NCI-H146 treated with DMSO at 0.1 percent for 48 hours (cell line): ENCODE data around the gene HMMR.
A peak's percentile ranks its signal among the peaks of the same experiment; 100 is the strongest.

Experiments used
- DNase-seq: peaks from one replicate; lab custom pipeline; 2025; ENCODE audit not compliant: unreplicated experiment; lab: John Stamatoyannopoulos, UW

Gene HMMR

GRCh38 chr5:163456840-163457239, 3.6 kb upstream of the HMMR start:
- no peak for DNase-seq

GRCh38 chr5:163458778-163459385, 1.6 kb upstream of the HMMR start:
- DNase-seq, result no peak

GRCh38 chr5:163459462-163459818, 992 bp upstream of the HMMR start:
- DNase-seq, result peak; percentile 52

- DNase-seq, result peak; percentile 89
Observed at GRCh38 chr5:163459819-163460561, 442 bp upstream of the HMMR start, which contains the start of gene NUDCD2. Gene NUDCD2 (minus strand): TSS chr5:163460102. CDS start chr5:163460050, 52 bp downstream.

GRCh38 chr5:163463063-163463435, 2.6 kb downstream of the HMMR start:
- DNase-seq, result no peak

GRCh38 chr5:163467682-163468081, 7.2 kb downstream of the HMMR start:
- no peak for DNase-seq

GRCh38 chr5:163473635-163474243, 13.3 kb downstream of the HMMR start:
- DNase-seq, result no peak

- DNase-seq, result no peak
Observed at GRCh38 chr5:163475411-163475810, 15.0 kb downstream of the HMMR start.

GRCh38 chr5:163478126-163478981, 17.9 kb downstream of the HMMR start:
- no peak for DNase-seq

GRCh38 chr5:163478982-163479271, 18.5 kb downstream of the HMMR start:
- no peak for DNase-seq

- no peak for DNase-seq
Observed at GRCh38 chr5:163489055-163489744, 28.8 kb downstream of the HMMR start.

GRCh38 chr5:163489745-163490075, 29.3 kb downstream of the HMMR start:
- DNase-seq, result no peak

GRCh38 chr5:163496286-163496685, 35.9 kb downstream of the HMMR start:
- no peak for DNase-seq

GRCh38 chr5:163497315-163497714, 36.9 kb downstream of the HMMR start:
- DNase-seq, result no peak

- DNase-seq, result no peak
Observed at GRCh38 chr5:163498886-163499285, 38.5 kb downstream of the HMMR start.

- no peak for DNase-seq
Observed at GRCh38 chr5:163502521-163502920, 42.1 kb downstream of the HMMR start.

- DNase-seq, result peak; percentile 2
Observed at GRCh38 chr5:163503106-163504078, 43.0 kb downstream of the HMMR start.

- peak; percentile 1 for DNase-seq
Observed at GRCh38 chr5:163504079-163504931, 43.9 kb downstream of the HMMR start.

- no peak for DNase-seq
Observed at GRCh38 chr5:163505049-163505367, 44.6 kb downstream of the HMMR start.
